Astrocyte of the cerebellum (primary cell): ENCODE measurements around the gene RUSF1.
"Not testable (repeated sequence)": the region's sequence is repeated elsewhere in the genome, so short reads cannot be mapped to it uniquely, and the experiment has no call there.

ENCODE experiments used
- DNase-seq: peaks from one replicate; pipeline ENCODE4 v3.0.0-alpha.2; 2011; ENCODE audit warnings: low read depth
- H3K4me3 ChIP-seq: 2 replicates; pipeline ENCODE4 v1.5.1; 2011; ENCODE audit warnings: mild to moderate bottlenecking, low read depth, low read length, moderate library complexity
- in situ Hi-C: cut with HindIII; loops from 2 replicates; pipeline ENCODE4 v1.10.0; 2017; ENCODE audit warnings: low sequenced_read_pairs
- TF ChIP-seq, protein P1 (sequence below): IDR thresholded peaks from 2 replicates; pipeline ENCODE4 v1.5.1; 2012; ENCODE audit warnings: low read length, low read depth, moderate library complexity, mild to moderate bottlenecking; ENCODE audit errors: missing control alignments

Gene RUSF1

DNA sequence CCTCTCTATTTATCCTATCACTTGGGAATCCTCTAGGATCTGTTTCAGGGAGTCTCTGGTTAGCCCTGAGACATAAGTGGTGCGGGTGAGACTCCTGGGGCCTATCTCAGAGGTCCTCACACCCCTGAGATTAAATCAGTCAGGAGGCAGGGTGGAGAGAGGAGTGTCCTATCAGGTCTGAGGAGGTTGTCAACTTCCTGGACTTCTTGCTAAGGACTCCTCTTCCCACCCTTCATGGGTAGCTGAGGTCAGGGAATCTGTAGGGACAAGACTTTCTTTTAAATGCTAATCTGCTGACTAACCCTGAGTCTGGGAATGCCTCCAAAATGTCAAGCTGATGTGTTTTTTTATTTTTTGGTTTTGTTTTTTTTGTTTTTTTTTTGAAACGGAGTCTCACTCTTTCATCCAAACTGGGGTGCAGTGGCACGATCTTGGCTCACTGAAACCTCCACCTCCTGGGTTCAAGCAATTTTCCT is 55.5 kb downstream of the RUSF1 start:
- TF ChIP-seq, protein P1, sequence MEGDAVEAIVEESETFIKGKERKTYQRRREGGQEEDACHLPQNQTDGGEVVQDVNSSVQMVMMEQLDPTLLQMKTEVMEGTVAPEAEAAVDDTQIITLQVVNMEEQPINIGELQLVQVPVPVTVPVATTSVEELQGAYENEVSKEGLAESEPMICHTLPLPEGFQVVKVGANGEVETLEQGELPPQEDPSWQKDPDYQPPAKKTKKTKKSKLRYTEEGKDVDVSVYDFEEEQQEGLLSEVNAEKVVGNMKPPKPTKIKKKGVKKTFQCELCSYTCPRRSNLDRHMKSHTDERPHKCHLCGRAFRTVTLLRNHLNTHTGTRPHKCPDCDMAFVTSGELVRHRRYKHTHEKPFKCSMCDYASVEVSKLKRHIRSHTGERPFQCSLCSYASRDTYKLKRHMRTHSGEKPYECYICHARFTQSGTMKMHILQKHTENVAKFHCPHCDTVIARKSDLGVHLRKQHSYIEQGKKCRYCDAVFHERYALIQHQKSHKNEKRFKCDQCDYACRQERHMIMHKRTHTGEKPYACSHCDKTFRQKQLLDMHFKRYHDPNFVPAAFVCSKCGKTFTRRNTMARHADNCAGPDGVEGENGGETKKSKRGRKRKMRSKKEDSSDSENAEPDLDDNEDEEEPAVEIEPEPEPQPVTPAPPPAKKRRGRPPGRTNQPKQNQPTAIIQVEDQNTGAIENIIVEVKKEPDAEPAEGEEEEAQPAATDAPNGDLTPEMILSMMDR: no peak
- DNase-seq: peak; percentile 75

DNA sequence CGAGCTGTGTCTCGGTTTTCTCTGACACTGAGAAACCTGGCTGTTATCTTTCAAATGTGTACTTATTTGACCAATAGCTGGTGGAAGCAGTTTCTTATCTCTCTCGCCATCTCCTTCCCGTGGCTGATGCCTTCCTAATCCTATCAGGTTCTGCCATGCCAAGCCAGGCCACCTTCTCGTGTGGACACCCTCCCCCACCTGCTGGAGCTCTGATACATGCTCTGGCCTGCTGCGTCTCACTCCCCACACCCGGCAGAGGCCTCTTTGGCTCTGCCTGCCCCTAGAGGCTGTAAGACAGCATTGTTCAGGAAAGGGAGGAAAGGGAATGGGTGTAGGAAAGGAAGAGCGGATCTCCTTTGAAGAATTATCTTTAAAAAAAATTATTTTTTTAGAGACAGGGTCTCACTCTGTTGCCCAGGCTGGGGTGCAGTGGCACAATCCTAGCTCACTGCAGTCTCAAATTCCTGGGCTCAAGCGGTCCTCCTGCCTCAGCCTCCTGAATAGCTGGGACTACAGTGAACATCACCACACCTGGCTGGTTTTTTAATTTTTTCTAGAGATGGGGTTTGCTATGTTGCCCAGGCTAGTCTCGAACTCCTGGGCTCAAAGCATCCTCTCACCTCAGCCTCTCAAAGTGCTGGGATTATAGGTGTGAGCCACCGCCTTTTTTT is 56.4 kb downstream of the RUSF1 start:
- TF ChIP-seq, protein P1: peak; percentile 81
- in situ Hi-C loops: loop anchor here (10.0 kb wide), 1 partner anchor 257 kb away; no protein-coding TSS in a partner anchor
- no peak for DNase-seq

More for the DNA sequence above, 55.5 kb downstream of the RUSF1 start:
- in situ Hi-C loops: loop anchor here (10.0 kb wide), 1 partner anchor 258 kb away; no protein-coding TSS in a partner anchor
- H3K4me3 ChIP-seq: no peak overlapping the region

DNA sequence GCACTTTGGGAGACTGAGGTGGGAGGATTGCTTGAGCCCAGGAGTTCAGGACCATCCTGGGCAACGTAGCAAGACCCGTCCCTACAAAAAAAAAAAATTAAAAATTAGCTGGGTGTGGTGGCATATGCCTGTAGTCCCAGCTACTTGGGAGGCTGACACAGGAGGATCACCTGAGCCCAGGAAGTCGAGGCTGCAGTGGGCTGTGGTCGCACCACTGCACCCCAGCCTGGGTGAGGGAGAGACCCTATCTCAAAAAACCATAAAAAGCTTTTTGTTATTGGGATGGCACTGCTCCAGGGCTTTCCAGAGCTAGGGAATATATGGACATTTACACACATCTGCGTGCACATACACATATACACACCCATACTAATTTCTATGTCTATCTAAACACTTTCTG is 57.0 kb downstream of the RUSF1 start:
- in situ Hi-C loops: loop anchor here (10.0 kb wide), 1 partner anchor 256 kb away; no protein-coding TSS in a partner anchor
- TF ChIP-seq, protein P1: no peak

More for the DNA sequence above, 56.4 kb downstream of the RUSF1 start:
- H3K4me3 ChIP-seq: no peak overlapping the region

GRCh38 chr16:31445931-31446330 is 62.3 kb downstream of the RUSF1 start:
- DNase-seq, H3K4me3 ChIP-seq, in situ Hi-C loops: not testable (repeated sequence)

More for the DNA sequence above, 57.0 kb downstream of the RUSF1 start:
- DNase-seq: no peak
- H3K4me3 ChIP-seq: no peak overlapping the region

GRCh38 chr16:31441956-31442355 is 66.2 kb downstream of the RUSF1 start:
- no peak for DNase-seq
- TF ChIP-seq, protein P1: no peak
- peak overlapping the region; percentile 71 for H3K4me3 ChIP-seq
- in situ Hi-C loops: no loop called here

DNA sequence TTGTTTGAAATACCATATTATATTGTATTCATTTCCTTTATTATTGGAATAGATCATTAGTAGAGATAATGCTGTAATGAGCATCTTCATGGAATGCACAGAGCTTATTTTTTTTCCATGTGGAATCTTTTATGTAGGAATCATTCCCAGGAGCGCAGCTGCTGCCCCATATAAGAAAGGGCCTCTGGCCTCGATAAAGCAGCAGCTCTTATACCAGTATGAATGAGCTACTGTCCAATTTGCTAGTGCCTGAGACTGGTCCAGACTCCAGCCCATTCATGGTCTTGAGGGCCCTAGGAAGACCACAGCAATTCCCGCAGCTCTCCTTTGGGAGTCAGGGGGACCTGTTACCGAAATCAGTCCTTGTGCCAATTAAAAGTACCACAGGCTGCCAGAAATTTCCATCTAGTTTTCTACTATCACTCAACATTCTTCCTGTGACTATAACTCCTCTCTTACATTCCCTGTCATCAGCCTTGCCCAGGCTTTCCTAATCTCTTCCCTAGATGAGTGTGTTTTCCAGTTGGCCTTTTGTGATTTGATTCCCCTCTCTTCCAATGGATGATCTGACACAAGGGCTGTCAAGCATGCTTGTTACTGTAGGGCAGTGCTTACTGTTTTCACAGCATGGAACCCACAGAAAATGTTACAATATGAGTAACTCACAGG is 67.5 kb downstream of the RUSF1 start:
- DNase-seq: no peak
- TF ChIP-seq, protein P1: no peak
- H3K4me3 ChIP-seq: no peak overlapping the region
- in situ Hi-C loops: no loop called here

GRCh38 chr16:31439519-31439918 is 68.7 kb downstream of the RUSF1 start:
- DNase-seq: no peak
- no peak overlapping the region for H3K4me3 ChIP-seq
- in situ Hi-C loops: no loop called here
- TF ChIP-seq, protein P1: no peak
